ENCODE data around the gene ARHGAP25. TPM values are rescaled to one million over a fixed set of nuclear protein-coding genes. Genes with fewer than 3 reads are reported as not detected.

Gene ARHGAP25
- total and polyA plus RNA-seq, 10 of the 15 experiments (the other 5 are each of a cell fraction or from before 2014, with no cell fraction given): 0.15 to 1.0 (median 0.46) TPM

DNA sequence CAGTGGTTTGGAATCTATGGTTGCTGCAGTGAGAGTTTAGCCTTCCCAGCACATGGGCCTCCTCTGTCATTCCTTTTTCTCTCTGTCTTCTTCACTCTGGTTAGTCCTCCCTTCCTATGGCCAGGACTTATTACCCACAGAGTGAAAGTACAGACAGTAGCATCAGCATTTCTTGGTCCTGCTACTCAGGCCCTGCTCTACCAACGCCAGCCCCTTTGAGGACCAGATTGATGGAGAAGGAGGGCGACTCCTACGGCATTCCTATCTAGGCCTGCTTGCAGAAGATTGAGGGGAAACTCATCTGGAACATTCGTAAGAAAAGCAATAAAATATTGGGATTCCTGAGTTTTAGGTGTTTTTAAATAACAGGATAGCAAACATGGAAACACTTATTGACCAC, 93.1 kb downstream of the ARHGAP25 start (continued):
- TF ChIP-seq, protein P1, sequence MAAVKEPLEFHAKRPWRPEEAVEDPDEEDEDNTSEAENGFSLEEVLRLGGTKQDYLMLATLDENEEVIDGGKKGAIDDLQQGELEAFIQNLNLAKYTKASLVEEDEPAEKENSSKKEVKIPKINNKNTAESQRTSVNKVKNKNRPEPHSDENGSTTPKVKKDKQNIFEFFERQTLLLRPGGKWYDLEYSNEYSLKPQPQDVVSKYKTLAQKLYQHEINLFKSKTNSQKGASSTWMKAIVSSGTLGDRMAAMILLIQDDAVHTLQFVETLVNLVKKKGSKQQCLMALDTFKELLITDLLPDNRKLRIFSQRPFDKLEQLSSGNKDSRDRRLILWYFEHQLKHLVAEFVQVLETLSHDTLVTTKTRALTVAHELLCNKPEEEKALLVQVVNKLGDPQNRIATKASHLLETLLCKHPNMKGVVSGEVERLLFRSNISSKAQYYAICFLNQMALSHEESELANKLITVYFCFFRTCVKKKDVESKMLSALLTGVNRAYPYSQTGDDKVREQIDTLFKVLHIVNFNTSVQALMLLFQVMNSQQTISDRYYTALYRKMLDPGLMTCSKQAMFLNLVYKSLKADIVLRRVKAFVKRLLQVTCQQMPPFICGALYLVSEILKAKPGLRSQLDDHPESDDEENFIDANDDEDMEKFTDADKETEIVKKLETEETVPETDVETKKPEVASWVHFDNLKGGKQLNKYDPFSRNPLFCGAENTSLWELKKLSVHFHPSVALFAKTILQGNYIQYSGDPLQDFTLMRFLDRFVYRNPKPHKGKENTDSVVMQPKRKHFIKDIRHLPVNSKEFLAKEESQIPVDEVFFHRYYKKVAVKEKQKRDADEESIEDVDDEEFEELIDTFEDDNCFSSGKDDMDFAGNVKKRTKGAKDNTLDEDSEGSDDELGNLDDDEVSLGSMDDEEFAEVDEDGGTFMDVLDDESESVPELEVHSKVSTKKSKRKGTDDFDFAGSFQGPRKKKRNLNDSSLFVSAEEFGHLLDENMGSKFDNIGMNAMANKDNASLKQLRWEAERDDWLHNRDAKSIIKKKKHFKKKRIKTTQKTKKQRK (IDR thresholded peaks at IDR 0.05; ENCODE audit: low read depth, low read length): no peak
- TF ChIP-seq HSF1 (IDR thresholded peaks at IDR 0.05; ENCODE audit: low read depth, low read length): no peak

DNA sequence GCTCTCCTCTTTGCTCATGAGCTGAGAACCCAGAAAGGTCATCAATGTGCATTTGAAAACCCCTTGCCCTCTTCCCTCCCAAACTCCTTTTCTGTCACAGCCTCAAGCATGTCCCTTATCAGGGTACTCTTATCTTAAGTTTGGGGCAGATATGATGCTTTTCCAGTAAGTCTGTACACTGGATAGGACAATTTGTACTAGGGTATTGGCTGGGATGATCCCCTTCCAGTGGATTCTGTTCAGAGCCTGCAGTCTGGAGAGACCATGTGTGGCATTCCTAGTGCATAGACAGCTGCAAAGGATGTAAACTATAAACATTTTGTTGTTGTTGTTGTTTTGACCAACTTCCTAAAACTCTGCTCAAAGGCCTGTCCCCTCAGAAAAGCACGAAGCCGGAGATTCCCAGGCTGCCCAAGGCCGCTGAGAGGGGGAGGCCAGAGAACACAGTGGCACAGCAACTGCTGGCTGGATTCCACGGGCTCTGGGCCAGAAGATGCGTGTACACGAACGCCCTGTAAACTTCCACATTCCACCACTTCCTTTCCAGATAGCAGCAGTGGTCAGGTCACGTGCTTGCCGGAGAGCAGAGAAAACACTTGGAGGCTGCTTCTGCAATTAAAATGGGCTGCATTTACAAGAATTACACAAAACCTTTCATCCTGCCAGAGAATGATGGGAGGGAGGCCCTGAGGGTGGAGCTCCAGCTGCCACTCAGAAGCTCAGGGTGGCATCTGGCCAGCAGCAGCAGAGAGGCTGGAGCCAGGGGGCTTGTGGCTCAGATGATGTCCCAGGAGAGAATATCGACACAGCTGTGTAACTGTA, 94.5 kb downstream of the ARHGAP25 start:
- no TSS peak for BruUV-seq (replicated peaks)
- Histone ChIP-seq H2AFZ (ENCODE audit: control insufficient read depth, low read depth, low read length) (no peak overlapping the region), H3K4me1 (ENCODE audit: control insufficient read depth, insufficient read depth, low read length) (peaks cover 14% of the 10 kb centered on the region), H3K9me3 (replicated peaks; ENCODE audit: control insufficient read depth, insufficient read depth, low read length) (no peaks in the 10 kb centered on the region), H3K9ac (ENCODE audit: control insufficient read depth, insufficient read depth, low read length) (no peak overlapping the region), H3K4me2 (ENCODE audit: control insufficient read depth, insufficient read depth) (no peak overlapping the region), H3K27me3 (replicated peaks in 1 of 2; ENCODE audit: control insufficient read depth in 2 of 2, insufficient read depth in 2 of 2, low read length in 1 of 2) (peaks cover 0 to 6% of the 10 kb centered on the region in 2 experiments; a peak in 2 of 4 replicates), H3K27ac (ENCODE audit: control insufficient read depth, insufficient read depth) (no peak overlapping the region), H3K4me3 (no peak overlapping the region), H4K20me1 (ENCODE audit: control insufficient read depth, insufficient read depth) (no peaks in the 10 kb centered on the region; the same call in 1 of the 2 replicates), H3K36me3 (ENCODE audit: control insufficient read depth in 2 of 2, insufficient read depth in 2 of 2, low read length in 1 of 2) (no peaks in the 10 kb centered on the region), H3K79me2 (ENCODE audit: control insufficient read depth, insufficient read depth, low read length) (no peaks in the 10 kb centered on the region)
- intact Hi-C loops (cut with micrococcal nuclease; ENCODE audit: unreplicated experiment) (no loop called here), in situ Hi-C loops (cut with MboI) (no loop called here)
- CTCF ChIA-PET: interaction anchor here (0.6 to 1.5 kb wide), 3 partner anchors 96 to 738 kb away, joined by 3 read pairs; no protein-coding TSS in a partner anchor
- SMC1A ChIA-PET (ENCODE audit: uncharacterized antibody, unreplicated experiment): interaction anchor here (0.7 kb wide), 1 partner anchor 10 kb away, joined by 5 read pairs; no protein-coding TSS in a partner anchor
- ATAC-seq (no peak), FAIRE-seq (no peak), DNase-seq (ENCODE audit: low read depth, low spot score) (no peak)
- WGBS (ENCODE audit: insufficient coverage, insufficient replicate concordance, low lambda C conversion rate, missing lambda C conversion rate): 61% methylated on average over 10 of the region's 10 CpGs
- RAD21 ChIA-PET (ENCODE audit: unreplicated experiment): no interaction called here
- POLR2A ChIA-PET: no interaction called here
- TF ChIP-seq REST (IDR thresholded peaks at IDR 0.05; ENCODE audit: low read depth, low read length) (no peak), YBX1 (IDR thresholded peaks at IDR 0.05) (no peak), ESRRA (IDR thresholded peaks at IDR 0.05; ENCODE audit: low read length) (no peak), PKNOX1 (IDR thresholded peaks at IDR 0.05) (peak; percentile 61), IRF3 (IDR thresholded peaks at IDR 0.05) (no peak), PAX5 (IDR thresholded peaks at IDR 0.05; ENCODE audit: borderline replicate concordance, low read depth, low read length) (no peak), BACH1 (IDR thresholded peaks at IDR 0.05; ENCODE audit: borderline replicate concordance) (no peak), STAT3 (IDR thresholded peaks at IDR 0.05; ENCODE audit: low read depth, low read length) (no peak)

Data from GM12878 (cell line).